Fibroblast of lung (primary cell): ENCODE measurements around the gene DZANK1.

ENCODE experiments used
- CTCF ChIP-seq, 2 donors: IDR thresholded peaks in 1 of 2; conservative IDR thresholded peaks in 1 of 2; 1 replicate in 1 of 2; 2 replicates in 1 of 2; pipeline ENCODE4 v1.5.1; 2011 to 2012; ENCODE audit warnings: low read length in 2 of 2, control low read depth in 1 of 2, inconsistent platforms in 1 of 2, low read depth in 1 of 2, mild to moderate bottlenecking in 1 of 2
- EZH2 ChIP-seq: IDR thresholded peaks from 2 replicates; pipeline ENCODE4 v1.5.1; 2012; ENCODE audit warnings: low read length, control low read depth, mild to moderate bottlenecking; ENCODE audit errors: missing control alignments

GRCh38 chr20:18361678-18362077, 105.2 kb downstream of the DZANK1 start:
- TF ChIP-seq CTCF (conservative IDR thresholded peaks at IDR 0.05 in 1 of 2, IDR thresholded peaks at IDR 0.05 in 1 of 2; ENCODE audit: low read depth in 1 of 2, low read length in 2 of 2) = no peak
- TF ChIP-seq EZH2 = no peak
